ENCODE results near the gene USP8.

Gene USP8

GRCh38 chr15:50543556-50543955 lies 119.4 kb downstream of the USP8 start:
- TF ChIP-seq ZNF274 (IDR thresholded peaks at IDR 0.05; ENCODE audit: low read depth, low read length) = no peak
- no peak overlapping the region for H3K4me3 ChIP-seq (ENCODE audit: low read length)

DNA sequence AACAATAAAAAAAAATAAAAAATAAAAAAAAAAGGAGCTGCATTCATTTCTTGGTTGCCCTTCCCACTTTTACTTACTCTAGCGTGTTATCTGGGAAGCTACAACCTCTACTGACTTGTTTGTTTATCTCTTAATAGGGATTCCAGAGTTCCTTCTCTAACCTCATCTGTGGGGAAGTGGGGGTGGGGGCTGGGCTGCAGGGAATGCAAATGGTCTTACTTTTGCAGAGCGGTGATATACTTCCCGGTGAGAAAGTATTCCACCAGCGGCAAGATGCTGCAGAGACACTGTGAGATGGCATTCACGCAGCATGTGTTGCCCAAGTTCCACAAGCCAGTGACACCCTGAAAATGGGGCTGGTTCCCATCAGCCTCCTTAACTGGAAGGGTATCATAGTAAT lies 120.2 kb downstream of the USP8 start:
- H3K4me3 ChIP-seq (ENCODE audit: low read length) = no peak overlapping the region
- no peak for TF ChIP-seq ZNF274 (IDR thresholded peaks at IDR 0.05; ENCODE audit: low read depth, low read length)

GRCh38 chr15:50546566-50546965 lies 122.4 kb downstream of the USP8 start, which contains the start of gene USP50:
Gene USP50 (minus strand): TSS chr15:50546666. CDS start chr15:50546525, 141 bp downstream.
- no peak for TF ChIP-seq ZNF274 (IDR thresholded peaks at IDR 0.05; ENCODE audit: low read depth, low read length)
- no peak within 1 kb of the TSS for H3K4me3 ChIP-seq (ENCODE audit: low read length)

GRCh38 chr15:50549326-50549725 lies 125.1 kb downstream of the USP8 start:
- no peak for TF ChIP-seq ZNF274 (IDR thresholded peaks at IDR 0.05; ENCODE audit: low read depth, low read length)
- H3K4me3 ChIP-seq (ENCODE audit: low read length) = no peak overlapping the region

DNA sequence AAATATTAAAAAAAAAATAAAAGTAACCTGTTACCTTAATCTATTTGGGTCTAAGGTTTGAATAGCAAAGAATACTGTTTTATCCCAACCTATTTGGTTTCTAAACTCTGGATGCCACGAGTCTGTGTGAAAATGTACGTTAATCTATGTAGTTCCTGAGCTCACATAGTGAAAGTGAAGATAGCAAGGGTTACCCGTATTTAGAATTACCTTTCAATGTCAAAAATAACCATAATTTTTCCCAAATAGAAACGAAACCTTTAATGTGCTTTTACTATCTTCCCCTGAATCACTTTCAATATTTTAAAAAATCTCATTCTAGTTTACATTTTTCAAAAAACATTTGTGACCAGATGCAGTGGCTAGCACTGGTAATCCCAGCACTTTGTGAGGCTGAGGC lies 128.0 kb downstream of the USP8 start:
- no peak overlapping the region for H3K4me3 ChIP-seq (ENCODE audit: low read length)

DNA sequence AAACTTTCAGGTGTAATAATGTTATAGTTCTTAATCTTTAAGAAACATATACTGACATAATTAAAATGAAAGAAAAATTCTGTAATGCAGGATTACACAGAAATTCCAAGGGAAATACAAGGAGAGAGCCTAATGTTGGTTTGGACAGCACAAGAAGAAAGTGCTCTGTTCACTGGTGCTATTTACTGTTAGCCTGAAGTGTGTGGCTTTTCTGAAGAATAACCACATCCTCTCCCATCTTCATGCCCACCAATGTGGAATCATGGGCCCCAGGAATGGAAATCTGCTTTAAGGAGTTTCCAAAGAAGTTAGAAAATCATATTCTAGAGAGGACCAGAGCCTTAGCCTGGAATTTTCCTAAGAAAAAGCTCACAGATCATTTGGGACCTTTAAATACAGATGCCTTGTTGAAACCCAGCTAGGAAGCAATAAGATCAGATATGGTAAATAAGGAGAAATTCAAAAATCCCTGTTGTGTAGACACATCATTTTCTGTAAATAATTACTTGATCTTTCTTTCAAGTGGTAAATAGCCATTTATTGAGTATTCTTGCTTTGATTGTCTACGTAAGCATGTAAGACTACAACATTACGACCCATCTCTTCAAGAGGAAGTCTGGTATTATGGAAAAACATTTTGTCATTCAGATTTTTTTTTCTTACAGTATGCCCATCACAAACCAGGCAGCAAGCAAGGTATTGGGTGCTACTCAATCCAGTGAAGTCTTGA lies 132.6 kb downstream of the USP8 start:
- no peak overlapping the region for H3K4me3 ChIP-seq (ENCODE audit: low read length)
- no peak for TF ChIP-seq ZNF274 (IDR thresholded peaks at IDR 0.05; ENCODE audit: low read depth, low read length)

More for the DNA sequence above, 128.0 kb downstream of the USP8 start:
- TF ChIP-seq ZNF274 (IDR thresholded peaks at IDR 0.05; ENCODE audit: low read depth, low read length) = no peak

DNA sequence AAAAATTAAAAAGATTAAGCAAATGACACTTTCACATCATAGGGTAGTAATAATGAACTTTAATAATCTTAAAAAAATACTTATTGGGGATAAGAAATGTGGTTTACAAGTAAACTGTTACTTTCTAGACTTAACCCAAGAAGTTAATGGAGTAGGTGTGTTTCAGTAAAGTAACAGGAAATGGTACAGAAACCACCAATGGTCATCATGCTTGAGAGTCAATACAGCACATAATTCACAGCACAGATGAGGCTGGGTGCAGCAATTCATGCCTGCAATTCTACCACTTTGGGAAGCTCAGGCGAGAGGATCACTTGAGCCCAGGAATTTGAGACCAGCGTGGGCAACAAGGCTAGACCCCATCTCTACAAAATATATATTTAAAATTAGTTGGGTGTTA lies 133.8 kb downstream of the USP8 start:
- TF ChIP-seq ZNF274 (IDR thresholded peaks at IDR 0.05; ENCODE audit: low read depth, low read length) = no peak
- no peak overlapping the region for H3K4me3 ChIP-seq (ENCODE audit: low read length)

DNA sequence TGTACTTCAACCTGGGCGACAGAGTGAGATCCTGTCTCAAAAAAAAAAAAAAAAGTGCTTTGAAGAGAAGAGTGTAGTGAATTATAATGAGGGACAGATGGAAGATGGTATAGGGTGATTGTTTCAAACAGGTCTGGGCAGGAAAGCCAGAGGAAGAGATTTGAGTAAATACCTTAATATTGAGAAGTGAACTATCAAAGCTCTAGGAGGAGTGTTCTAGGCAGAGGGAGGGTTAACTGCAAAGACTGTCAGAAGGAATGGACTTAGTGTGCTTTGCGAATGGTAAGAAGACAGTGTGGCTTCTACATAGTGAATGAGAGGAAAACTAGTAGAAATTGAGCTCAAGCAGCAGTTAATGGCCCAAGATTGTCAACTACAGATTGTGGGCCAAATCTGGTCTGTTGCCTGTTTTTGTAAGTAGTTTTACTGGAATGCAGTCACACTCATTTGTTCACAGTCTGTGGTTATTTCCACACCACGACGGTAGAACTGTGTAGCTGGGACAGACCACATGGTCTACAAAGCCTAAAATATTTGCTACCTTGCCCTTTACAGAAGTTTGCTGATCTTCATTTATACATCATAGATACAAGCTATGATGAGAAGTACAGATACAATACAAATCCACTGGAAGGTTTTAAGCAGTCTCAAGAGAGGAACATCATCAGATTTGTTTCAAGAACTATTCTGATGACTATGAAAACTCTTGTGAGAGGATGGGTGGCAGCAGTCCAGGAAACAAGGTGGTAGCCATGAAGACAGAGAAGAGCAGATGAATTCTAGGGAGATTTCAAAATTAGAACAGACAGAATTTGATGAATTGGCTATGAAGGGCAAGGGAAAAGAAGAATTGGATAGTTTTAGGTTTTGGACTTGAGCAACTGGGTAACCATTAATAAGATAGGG lies 138.8 kb downstream of the USP8 start:
- no peak overlapping the region for H3K4me3 ChIP-seq (ENCODE audit: low read length)
- no peak for TF ChIP-seq ZNF274 (IDR thresholded peaks at IDR 0.05; ENCODE audit: low read depth, low read length)

GRCh38 chr15:50563756-50564155 lies 139.6 kb downstream of the USP8 start:
- TF ChIP-seq ZNF274 (IDR thresholded peaks at IDR 0.05; ENCODE audit: low read depth, low read length) = no peak
- H3K4me3 ChIP-seq (ENCODE audit: low read length) = no peak overlapping the region
